Measurements from ENCODE around the gene RASAL3. TPM values are rescaled to one million over a fixed set of nuclear protein-coding genes. Genes with fewer than 3 reads are reported as not detected.

Gene RASAL3
- polyA plus RNA-seq, 2 of the 4 experiments (the other 2 are of a cell fraction), result not detected

- Histone ChIP-seq H3K4me3 (no peak overlapping the region), H3K4me2 (no peak overlapping the region), H3K9me3 (no peaks in the 10 kb centered on the region), H3K4me1 (0 out of 3 replicates have a peak, but pooled peaks cover 8% of the 10 kb centered on the region), H3K27ac (no peak overlapping the region)
- no peak for ATAC-seq
- no peak for FAIRE-seq
- no peak for DNase-seq (ENCODE audit: low read depth in 1 of 2, low spot score in 1 of 2)
- POLR2A ChIA-PET, result no interaction called here
- CTCF ChIA-PET, result no interaction called here
- no peak for TF ChIP-seq JUNB (IDR thresholded peaks at IDR 0.05)
- TF ChIP-seq RARB (CRISPR knock-in tag; IDR thresholded peaks at IDR 0.05), result no peak
- TF ChIP-seq POLR2A (IDR thresholded peaks at IDR 0.05; ENCODE audit: low read length), result no peak
- TF ChIP-seq ZC3H11A (IDR thresholded peaks at IDR 0.05), result no peak
- TF ChIP-seq ZFP36 (IDR thresholded peaks at IDR 0.05; ENCODE audit: borderline replicate concordance, partially characterized antibody), result no peak
- no peak for TF ChIP-seq REST (IDR thresholded peaks at IDR 0.05)
- WGBS (ENCODE audit: missing lambda C conversion rate), result 74% methylated on average over 9 of the region's 15 CpGs
Observed at GRCh38 chr19:15444505-15445226, 19.7 kb downstream of the RASAL3 start.

GRCh38 chr19:15443838-15444237, 20.5 kb downstream of the RASAL3 start:
- CTCF ChIA-PET, result no interaction called here
- H3K4me1 ChIP-seq, result 0 out of 3 replicates have a peak, but pooled peaks cover 5% of the 10 kb centered on the region
- FAIRE-seq (no peak), DNase-seq (ENCODE audit: low read depth in 1 of 2, low spot score in 1 of 2) (no peak), ATAC-seq (no peak)
- no peak overlapping the region for H3K27ac ChIP-seq
- H3K4me3 ChIP-seq, result no peak overlapping the region
- TF ChIP-seq FOSL2 (IDR thresholded peaks at IDR 0.05) (no peak), FOSL2 (CRISPR knock-in tag; IDR thresholded peaks at IDR 0.05) (no peak), PBX3 (IDR thresholded peaks at IDR 0.05) (no peak), RFX5 (IDR thresholded peaks at IDR 0.05) (no peak), JUNB (IDR thresholded peaks at IDR 0.05) (no peak)
- no peak overlapping the region for H3K4me2 ChIP-seq
- POLR2A ChIA-PET, result no interaction called here
- no peaks in the 10 kb centered on the region for H3K9me3 ChIP-seq
- WGBS (ENCODE audit: missing lambda C conversion rate), result 82% methylated on average over 6 of the region's 10 CpGs

GRCh38 chr19:15443325-15443724, 21.0 kb downstream of the RASAL3 start:
- ATAC-seq (no peak), DNase-seq (ENCODE audit: low read depth in 1 of 2, low spot score in 1 of 2) (no peak), FAIRE-seq (no peak)
- TF ChIP-seq ZC3H11A (IDR thresholded peaks at IDR 0.05), result no peak
- no peak for TF ChIP-seq KDM5A (IDR thresholded peaks at IDR 0.05)
- no peak for TF ChIP-seq REST (IDR thresholded peaks at IDR 0.05)
- TF ChIP-seq JUNB (IDR thresholded peaks at IDR 0.05), result no peak
- no peak for TF ChIP-seq EHF (CRISPR knock-in tag; IDR thresholded peaks at IDR 0.05)
- no peak for TF ChIP-seq E2F6 (IDR thresholded peaks at IDR 0.05; ENCODE audit: borderline replicate concordance, low read depth)
- no peak for TF ChIP-seq CBX2 (IDR thresholded peaks at IDR 0.05; ENCODE audit: borderline replicate concordance, low read depth)
- TF ChIP-seq ESRRA (IDR thresholded peaks at IDR 0.05; ENCODE audit: borderline replicate concordance, low read length), result no peak
- POLR2A ChIA-PET, result no interaction called here
- H3K4me2 ChIP-seq, result no peak overlapping the region
- CTCF ChIA-PET, result no interaction called here
- no peaks in the 10 kb centered on the region for H3K4me1 ChIP-seq
- no peak overlapping the region for H3K27ac ChIP-seq
- no peaks in the 10 kb centered on the region for H3K9me3 ChIP-seq
- 93% methylated on average over 3 of the region's 3 CpGs for WGBS (ENCODE audit: missing lambda C conversion rate)
- H3K4me3 ChIP-seq, result no peak overlapping the region
